Measurements from ENCODE around the gene PRMT5.
"Not testable (repeated sequence)": the region's sequence is repeated elsewhere in the genome, so short reads cannot be mapped to it uniquely, and the experiment has no call there.

PRMT5 gene
- total RNA-seq: 20.3 to 52.3 reads per million in 2 donors

DNA sequence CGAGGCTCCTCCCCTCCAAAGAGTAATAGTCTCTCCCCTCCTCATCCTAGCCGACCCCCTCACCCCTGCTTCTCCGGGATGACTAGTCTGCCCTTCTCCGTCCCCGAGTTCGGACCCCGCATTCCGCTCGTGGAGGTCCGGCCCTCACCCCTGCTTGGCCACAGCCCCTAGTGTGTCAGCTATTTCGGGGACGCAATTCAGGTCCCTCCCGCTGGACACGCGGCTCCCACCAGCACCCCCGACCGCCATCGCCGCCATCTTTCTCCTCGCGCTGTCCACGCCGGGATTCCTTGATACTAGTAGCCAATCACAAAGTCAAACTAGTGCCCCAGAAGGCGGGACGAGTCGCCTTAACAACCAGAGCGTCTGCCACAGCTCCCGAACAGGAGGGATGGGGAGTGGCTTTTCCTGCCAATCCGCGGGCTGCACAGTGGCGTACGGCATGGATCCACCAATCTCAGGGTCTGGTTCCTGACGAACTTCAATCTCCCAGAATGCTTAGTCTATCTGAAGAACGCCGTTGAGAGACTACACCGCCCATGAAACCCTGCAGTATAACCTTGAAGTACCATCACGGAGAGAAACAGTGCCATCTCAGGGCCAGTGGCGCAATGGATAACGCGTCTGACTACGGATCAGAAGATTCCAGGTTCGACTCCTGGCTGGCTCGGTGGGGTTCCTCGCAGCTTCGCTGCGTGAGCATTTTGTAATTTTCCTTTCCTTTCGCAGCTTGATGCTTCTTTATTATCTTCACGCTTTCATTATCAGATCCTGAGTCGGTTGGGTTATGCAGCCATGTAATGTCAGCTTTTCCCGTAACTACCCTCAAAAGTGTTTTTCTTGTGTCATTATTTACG, at the start of gene PRMT5:
PRMT5 (minus strand) TSS at position 273 of the 857 bp plus-strand sequence; CDS start at position 258, 15 bp downstream.
- DNase-seq: peak; percentile 95

DNA sequence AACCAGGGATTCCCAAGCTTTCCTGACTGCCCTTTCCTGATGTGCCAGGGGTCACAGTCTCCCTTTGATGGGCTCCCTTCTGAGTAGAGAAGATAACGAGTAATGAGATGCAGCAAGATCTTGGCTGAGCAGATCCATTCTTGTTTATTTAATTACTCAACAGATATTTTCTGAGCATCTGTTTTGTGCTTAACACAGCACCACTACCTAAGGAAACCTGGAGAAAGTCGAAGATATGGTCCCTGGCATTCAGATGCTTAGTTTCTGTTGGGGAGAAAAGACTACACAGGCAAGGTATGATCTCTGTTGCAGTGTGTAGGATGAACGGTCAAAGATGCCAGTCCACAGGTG, 49.3 kb upstream of the PRMT5 start:
- DNase-seq: no peak

DNA sequence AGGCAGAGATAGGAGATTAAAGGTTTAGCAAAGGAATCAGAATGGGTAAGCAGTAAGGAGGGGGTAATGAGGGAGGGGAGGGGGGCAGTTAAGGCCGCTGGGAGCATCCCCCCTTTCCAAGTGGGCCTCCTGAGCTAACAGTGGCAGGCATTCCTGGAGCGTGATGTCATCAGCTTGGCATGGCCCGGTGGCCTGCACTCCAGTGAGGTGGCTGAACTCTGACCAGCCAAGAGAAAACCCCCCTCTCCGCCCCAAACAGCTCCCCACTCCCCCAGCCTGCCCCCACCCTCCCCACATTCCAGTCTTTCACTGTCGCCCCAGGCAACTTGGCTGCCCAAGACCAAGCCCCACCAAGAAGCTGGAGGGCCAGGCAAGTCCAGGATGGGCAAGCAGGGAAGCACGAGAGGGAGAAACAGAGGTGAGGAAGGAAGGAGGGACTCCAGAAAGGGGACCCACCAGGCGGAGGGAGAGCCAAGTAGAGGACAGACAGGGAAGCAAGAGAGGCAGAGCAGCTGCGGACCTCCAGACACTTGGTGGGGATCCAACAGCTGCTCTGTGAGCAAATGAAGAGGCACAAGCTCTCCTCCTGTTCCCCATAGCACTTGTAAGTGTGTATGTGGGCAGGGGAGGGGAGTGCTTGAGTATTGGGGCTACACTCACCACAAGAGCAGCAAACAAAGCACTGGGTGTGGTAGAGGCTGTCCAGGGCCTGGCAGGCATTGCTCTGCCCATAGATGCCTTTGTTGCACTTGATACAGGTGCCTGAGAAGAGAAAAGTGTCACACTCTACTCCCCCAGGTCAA, 48.7 kb upstream of the PRMT5 start:
- no peak for DNase-seq

DNA sequence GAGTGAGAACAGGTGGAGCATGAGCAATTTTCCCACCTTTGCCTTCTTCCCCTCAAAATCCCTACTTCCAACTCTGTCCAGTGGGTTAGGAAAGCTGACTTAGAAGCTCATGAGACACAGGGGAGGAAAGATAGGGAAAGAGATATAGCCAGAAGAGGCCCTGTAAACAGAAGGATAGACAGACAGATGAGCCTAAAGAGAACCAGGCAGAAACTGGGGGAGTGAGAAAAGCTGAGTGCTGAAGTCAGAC, 48.2 kb upstream of the PRMT5 start:
- no peak for DNase-seq

DNA sequence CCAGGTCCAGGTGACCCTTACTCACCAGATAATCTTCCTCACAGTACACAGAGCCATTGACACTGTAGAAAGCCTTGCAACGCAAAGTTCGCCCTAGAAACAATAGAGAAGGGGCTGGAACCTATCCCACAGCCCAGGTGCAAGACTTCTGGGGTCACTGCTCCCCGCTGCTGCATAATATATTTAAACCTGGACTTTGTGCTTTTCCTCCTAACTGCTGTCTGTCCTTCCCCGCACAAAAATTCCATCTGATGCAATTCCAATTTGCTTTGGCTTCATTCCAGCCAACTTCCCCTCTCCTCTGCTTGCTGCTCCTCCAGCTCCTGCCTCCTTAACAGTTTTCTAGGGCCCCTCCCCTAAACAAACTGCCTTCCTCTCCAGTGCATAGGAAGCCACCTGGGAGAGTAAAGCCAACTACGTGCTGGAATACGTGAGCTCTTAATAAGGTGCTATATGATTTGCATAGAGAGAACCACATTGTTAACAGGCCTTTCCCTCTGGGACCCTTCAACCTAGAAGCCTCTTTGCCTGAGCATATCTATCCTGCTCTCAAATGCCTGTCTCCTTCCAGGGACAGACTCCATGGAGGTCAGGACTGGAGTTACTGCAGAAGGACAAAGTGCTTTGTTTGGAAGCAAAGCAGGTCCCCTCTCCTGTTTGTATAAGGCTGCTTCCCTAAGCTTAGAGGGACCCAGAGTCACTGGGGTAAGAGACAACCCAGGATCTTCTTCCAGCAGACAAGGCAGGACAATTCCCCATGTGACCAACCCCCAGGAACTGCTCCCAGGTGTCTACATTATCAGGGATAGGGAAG, 47.7 kb upstream of the PRMT5 start:
- no peak for DNase-seq

DNA sequence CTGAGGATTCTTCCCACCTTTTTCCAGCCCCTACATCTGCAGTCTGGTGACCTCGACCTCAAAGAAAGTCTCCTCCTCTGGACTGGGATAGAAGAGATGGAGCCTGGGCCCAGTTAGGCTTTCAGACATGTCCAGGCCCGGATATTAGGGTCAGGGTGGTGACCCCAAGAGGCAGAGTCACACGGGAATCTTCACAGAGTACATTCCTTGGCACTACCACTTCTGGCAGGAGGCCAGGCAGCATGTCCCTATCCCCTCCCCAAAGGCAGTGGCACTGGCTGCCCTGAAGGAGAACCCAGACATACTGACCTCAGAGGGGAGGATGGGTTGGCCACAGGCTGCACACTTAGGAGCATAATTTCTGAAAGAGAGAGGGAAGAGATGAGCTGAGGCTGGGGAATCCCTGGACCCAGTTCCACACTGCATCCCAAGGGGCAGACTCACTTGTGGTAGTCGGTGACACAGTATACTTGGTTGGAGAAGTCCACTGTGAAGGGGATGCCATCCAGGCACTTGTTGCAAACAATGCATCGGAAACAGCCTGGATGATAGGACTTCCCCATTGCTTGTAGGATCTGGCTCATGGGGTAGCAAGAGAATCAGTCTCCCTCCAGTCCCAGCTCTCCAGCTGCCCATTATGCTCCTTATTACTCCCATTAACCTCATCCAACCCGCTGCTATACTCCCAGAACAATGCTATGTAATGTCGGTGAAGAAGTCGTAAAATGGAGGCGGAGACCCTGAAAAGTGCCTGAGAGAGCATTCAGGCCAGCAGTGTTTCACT, 45.5 kb upstream of the PRMT5 start:
- no peak for DNase-seq

DNA sequence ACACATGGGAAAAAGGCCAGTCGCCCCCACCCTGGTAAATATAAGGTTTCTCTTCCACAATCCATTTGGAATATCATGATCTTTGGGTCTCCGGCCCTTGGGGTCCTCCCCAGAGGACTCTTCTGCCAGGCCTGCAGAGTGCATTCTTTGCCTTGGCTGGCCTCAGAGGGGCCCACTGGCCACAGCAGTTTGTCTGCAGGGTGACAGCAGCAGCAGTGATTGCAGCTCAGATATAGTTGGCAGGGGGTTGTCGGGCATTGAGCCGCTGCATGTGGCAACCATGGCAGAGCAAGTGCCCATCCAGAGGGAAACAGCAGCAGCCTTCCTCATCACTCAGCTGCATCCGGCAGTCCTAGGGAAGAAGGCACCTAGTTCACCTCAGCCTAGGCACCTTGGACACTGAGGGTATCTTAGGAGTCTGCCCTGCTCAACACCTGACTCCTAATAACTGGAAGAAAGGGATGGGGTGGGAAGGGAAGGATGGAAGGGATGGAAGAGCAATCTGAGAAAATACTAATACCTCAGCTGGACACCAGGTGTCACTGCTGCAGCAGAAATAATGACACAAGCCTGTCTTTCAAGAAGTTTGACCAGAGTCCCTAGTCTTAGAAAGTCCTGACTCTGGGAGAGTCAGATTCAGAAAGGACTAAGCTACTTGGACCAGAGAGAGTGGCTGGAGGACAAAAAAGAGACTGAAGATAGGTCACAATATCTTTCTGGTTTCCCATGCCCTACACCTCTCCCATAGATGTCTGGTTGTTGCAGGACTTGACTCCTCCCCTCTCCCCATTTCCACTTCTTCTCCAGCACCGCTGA, 44.2 kb upstream of the PRMT5 start:
- DNase-seq: no peak

DNA sequence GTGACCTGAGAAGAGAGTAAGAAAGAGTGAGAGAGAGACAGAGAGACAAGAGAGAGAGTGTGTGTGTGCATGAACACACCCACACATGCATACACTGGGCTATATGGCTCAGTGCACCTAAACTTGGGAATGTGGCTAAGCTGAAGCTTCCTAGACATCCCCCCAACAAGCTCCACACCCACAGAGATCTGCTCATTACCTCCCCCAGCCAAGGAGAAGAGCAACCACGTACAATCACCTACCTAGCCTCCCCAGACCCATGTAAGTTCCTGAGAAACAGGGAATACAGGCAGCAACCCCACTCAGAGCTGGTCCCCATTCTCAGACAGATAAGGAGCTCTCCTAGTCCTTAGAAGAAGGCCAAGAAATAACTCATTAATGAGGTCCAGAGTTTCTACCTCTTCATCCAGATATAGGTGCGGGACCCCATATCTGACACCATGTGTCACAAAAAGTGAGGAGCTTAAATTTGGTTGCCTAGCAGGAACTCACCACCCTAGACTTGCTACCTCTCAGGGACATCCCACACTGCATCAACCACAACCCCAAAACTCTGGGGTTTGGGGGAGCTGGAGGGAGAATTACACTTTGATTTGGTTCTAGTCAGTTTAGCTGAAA, 43.2 kb upstream of the PRMT5 start:
- DNase-seq: no peak

DNA sequence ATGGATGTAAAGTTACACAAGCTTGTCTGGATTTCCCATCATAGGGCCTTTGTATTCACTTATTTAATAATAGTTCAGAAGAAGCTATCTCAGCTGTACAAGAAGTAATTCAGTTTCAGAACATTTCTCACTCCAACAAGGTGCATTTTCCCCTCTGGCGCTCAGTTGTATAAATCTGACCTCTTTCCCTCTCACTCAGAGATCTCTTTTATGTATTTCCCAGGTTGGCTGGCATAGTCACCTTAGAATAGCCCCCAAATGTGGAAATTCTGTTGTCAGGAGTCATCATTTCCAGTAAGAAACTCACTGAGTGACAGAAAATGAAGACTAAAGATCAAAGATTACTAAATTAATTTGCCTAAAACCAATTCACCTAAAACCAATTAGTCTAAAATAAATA, 42.0 kb upstream of the PRMT5 start:
- DNase-seq: no peak

DNA sequence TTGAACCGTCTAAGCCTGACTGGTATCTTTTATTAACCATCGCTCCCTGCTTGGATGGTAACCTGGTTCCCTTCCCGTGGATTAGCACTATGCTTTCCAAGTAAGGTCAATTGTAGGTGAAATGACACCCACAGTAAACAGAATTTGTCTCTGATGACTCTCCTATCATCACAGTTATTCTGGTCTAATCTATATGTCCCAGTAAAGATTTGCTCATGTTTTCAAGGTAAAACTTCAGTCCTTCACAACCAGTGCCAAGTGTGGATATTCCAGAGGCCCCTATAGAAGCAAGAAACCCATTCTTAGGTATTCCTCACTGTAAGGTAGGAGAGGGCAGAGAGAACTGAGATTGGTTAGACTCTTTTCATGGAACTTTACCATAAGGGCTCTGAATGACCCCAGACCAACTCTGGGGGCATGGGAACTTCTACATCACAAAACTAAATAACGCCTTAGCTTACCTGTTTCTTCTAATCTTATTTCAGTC, 37.6 kb upstream of the PRMT5 start:
- DNase-seq: no peak

DNA sequence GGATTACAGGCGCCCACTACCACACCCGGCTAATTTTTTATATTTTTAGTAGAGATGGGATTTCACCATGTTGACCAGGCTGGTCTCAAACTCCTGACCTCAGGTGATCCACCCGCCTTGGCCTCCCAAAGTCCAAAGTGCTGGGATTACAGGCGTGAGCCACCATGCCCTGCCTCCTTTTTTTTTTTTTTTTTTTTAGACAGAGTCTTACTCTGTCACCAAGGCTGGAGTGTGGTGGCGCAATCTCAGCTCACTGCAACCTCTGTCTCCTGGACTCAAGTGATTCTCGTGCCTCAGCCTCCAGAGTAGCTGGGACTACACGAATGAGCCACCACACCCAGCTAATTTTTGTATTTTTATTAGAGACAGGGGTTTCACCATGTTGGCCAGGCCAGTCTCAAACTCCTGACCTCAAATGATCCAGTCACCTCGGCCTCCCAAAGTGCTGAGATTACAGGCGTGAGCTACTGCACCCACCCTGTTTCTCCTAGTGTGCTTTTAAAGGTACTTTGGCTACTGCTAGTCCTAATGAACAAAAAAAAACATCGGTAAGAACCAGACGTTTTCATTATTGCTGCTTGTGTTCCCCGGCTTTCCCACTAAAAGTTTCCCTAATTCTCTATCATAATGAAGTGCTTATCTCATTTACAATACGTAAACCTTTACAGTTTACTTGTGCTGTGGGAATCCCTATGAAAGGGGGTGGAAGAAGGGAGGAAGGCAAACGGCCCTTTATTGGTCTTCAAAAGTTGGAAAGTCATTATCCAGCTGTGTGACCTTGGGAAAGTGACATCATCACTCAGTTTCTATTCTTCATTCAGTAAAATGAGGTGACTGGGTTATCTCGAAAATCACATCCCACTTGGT, 37.0 kb upstream of the PRMT5 start:
- not testable (repeated sequence) for DNase-seq

DNA sequence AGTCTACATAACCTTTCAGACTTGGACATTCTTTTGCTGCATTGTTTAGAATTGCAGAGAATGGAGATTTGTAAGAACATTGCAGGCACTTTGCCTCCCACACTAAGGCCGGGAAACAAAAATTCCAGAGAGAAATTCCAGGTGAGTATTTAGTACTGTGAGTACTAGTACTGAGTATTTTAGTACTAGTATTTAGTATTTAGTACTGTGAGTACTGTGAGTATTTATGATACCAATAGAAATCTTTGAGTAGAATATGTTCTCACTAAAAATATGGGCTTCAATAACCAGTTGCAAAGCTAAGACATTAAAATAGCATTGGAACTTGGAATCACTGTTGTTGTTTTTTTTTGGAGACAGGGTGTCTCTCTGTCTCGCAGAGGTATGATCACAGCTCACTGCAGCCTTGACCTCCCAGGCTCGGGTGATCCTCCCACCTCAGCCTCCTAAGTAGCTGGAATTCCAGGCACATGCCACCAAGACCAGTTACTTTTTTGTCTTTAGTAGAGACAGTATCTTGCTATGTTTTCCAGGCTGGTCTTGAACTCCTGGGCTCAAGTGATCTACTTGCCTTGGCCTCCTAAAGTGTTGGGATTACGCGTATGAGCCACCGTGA, 33.0 kb upstream of the PRMT5 start:
- DNase-seq: no peak

DNA sequence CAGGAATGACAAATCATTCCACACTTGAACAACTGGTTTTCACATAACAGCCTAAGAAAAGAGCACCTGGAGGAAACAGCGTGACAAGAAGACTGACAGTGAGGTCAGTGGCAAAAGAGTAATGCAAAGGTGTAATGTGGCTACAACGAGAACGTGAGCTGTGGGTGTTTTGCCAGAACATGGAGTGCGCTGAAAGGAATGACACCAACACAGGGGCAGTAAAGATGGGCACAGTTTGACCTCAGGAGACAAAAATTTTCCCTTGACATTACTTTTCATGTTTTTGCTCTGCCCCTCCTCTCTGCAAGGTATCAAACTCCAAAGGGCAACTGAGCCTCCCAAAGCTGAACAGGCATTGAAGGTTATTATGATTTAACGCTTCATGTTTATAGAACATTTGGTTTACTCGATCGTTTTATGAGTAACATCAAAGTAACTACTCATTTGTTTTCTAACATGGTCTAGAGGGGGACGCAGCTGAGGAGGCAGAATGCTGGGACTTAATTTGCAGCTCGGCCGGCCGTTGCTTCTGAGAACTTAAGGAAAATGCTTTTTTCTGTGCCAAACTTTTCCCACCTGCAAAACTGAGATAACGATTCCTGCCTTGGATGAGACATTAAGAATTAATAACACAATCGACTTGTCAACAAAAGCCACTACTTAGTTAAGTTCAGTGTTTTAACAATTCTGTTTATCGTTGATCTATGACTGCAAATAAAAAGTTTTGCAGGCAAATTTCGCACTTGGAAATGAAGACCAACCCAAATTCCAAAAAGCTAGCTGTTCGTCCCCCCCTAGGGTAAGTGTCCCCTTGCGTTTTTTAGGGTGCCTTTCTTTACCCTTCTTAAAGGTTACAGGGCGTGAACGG, 26.8 kb upstream of the PRMT5 start:
- DNase-seq: no peak

DNA sequence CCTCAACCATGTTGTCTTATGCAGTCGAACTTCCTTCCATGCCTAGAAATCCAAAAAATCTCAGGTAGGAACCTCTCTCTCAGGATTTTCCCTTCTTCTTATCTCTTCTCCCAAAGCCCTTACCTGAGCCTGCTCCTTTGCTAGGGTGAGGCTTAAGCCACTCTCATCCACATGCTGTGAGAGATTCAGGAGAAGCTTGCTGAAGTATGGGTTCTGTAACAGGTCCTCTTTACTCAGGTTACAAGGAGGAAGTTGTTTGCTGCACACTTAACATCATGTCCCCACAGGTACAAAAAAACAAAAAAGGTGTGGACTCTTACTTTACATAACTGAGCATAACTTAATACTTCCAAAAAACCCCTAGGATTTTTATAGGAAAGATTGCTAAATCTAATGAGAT, 23.2 kb upstream of the PRMT5 start:
- no peak for DNase-seq

DNA sequence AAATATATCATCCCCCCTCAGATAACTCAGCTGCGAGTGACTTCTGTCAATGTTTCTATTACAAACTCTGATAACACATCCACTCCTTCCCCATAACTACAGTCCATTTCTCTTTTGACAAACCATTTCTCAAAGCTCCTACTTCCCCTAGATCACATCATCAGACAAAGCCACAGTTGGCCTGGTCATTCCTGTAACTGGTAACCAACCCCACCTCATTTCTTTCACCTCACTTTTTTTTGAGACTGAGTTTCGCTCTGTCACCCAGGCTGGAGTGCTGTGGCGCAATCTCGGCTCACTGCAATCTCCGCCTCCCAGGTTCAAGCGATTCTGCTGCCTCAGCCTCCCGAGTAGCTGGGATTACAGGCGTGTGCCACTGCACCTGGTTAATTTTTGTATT, 22.6 kb upstream of the PRMT5 start:
- not testable (repeated sequence) for DNase-seq

DNA sequence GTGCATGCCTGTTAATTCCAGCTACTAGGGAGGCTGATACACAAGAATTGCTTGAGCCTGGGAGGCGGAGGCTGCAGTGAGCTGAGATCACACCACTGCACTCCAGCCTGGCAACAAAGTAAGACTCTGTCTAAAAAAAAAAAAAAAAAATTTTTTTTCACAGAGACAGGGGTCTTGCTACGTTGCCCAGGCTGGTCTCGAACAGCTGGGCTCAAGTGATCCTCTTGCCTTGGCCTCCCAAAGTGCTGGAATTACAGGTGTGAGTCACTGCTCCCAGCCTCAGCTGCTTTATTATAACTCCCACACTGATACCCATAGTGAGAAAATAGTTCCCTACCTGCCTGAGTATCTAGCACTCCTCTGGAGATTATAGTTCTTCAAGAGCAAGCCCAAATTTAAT, 16.5 kb upstream of the PRMT5 start:
- DNase-seq: no peak

DNA sequence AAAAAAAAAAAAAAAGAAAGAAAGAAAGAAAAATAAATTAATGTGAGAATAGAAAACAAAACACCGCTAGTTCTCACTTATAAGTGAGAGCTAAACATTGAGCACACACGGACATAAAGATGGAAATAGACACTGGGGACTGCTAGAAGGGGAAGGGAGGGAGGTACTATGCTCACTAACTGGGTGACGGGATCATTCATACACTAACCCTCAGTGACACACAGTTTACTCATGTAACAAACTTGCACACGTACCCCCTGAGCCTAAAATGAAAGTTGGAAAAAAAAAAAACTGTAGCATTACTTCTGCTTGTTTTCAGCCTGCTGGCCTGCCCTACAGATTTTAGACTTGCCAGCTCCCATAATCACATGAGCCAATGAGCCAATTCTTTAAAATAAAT, 10.5 kb upstream of the PRMT5 start:
- DNase-seq: no peak

DNA sequence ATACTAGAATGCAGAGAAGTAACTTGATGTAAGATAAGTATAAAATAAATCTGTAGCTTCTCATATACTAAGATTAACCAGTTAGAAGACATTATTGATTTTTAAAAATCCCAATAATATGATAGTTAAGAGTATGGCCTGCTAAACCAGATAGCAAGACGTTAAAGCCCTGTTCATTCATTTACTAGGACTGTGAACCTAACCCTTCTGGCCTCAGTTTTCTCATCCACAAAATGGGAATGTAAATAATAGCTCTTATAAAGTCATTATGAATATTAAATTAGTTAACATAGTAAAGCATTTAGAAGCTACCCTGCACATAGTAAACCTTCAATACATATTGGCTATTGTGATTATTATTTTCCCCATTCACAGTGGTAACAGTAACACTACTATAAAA, 6.0 kb upstream of the PRMT5 start:
- DNase-seq: no peak

DNA sequence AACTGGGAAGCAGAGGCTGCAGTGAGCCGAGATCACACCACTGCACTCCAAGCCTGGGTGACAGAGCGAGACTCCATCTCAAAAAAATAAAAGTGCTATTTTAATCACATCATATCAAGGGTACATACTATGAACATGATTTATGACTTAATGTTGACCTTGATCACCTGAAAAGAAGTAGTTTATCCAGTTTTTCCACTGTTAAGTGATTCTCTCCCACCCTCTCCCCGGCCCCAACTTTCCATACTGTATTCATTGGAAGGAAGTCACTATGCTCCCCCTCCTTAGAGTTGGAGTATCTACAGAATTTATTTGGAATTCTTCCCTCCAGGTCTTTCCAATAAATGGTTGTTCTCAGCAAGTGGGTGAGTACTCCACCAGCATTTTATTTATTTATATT, 3.0 kb upstream of the PRMT5 start:
- no peak for DNase-seq

Data from T-helper 9 cell (primary cell).